Lower lobe of right lung (tissue), 2 donors: ENCODE results near the gene ACVRL1. TPM values are rescaled to one million over a fixed set of nuclear protein-coding genes. Genes with fewer than 3 reads are reported as not detected.

Experiments used
- ATAC-seq, 2 donors: fragments of 200-7000 bp; cut with Tn5 transposase; one replicate each; pipeline ENCODE4 v1.9.1; 2020 to 2022; ENCODE audit warnings: mild to moderate bottlenecking in 2 of 2, moderate library complexity in 2 of 2
- DNase-seq: peaks from one replicate; pipeline ENCODE4 v3.0.0-alpha.2; 2020
- H3K27ac ChIP-seq: fragments of 200-600 bp; one replicate; pipeline ENCODE4 v1.8.0; 2022
- H3K27me3 ChIP-seq: fragments of 200-600 bp; one replicate; pipeline ENCODE4 v1.8.0; 2022; ENCODE audit warnings: low read depth
- H3K36me3 ChIP-seq: fragments of 200-600 bp; one replicate; pipeline ENCODE4 v1.8.0; 2022; ENCODE audit warnings: mild to moderate bottlenecking
- H3K4me1 ChIP-seq: fragments of 200-600 bp; one replicate; pipeline ENCODE4 v1.8.0; 2022
- H3K4me3 ChIP-seq: fragments of 200-600 bp; one replicate; pipeline ENCODE4 v1.8.0; 2022; ENCODE audit warnings: mild to moderate bottlenecking
- H3K9me3 ChIP-seq: fragments of 200-600 bp; one replicate; pipeline ENCODE4 v1.8.0; 2022
- CTCF ChIP-seq: fragments of 200-600 bp; IDR thresholded peaks from one replicate; pipeline ENCODE4 v1.8.0; 2022; ENCODE audit warnings: antibody characterized with exemption, mild to moderate bottlenecking
- intact Hi-C: fragments of 100-400 bp; cut with DNase I; formaldehyde crosslinking; loops from one replicate; pipeline ENCODE4 v1.11.0; 2022
- total RNA-seq: library from RNA; stranded (reverse); fragmentation: NEBNext Ultra II Directional; extraction: Animal tissue kit (Norgen Biotek cat#: 25700); gene quantifications from one replicate; pipeline ENCODE4 v1.2.1, GENCODE V29; 2021
- donor health status: DM: no; HTN: yes; CAD: no; lungs with severe emphysema.

ACVRL1 gene
- total RNA-seq, 1 donor from 2014 or later: 242 TPM

GRCh38 chr12:51969643-51970042 is 62.3 kb downstream of the ACVRL1 start:
- intact Hi-C loops: no loop called here
- no peaks in the 10 kb centered on the region for H3K36me3 ChIP-seq
- no peak overlapping the region for H3K27ac ChIP-seq
- DNase-seq (no peak), ATAC-seq (no peak)
- H3K27me3 ChIP-seq: no peaks in the 10 kb centered on the region
- H3K4me3 ChIP-seq: no peak overlapping the region
- peaks cover 50% of the 10 kb centered on the region for H3K4me1 ChIP-seq
- TF ChIP-seq CTCF: no peak
- no peaks in the 10 kb centered on the region for H3K9me3 ChIP-seq

- DNase-seq (no peak), ATAC-seq (peak in 1 of 2 donors; percentile 37)
- peak; percentile 34 for TF ChIP-seq CTCF
- no peaks in the 10 kb centered on the region for H3K27me3 ChIP-seq
- no peak overlapping the region for H3K27ac ChIP-seq
- intact Hi-C loops: no loop called here
- peaks cover 63% of the 10 kb centered on the region for H3K4me1 ChIP-seq
- H3K36me3 ChIP-seq: peaks cover 10% of the 10 kb centered on the region
- no peak overlapping the region for H3K4me3 ChIP-seq
- H3K9me3 ChIP-seq: no peaks in the 10 kb centered on the region
Observed at GRCh38 chr12:51970904-51971646, 63.8 kb downstream of the ACVRL1 start.

- intact Hi-C loops: no loop called here
- DNase-seq (no peak), ATAC-seq (peak in 1 of 2 donors; percentile 34)
- H3K4me1 ChIP-seq: peaks cover 70% of the 10 kb centered on the region
- no peak for TF ChIP-seq CTCF
- peak overlapping the region; percentile 42 for H3K27ac ChIP-seq
- H3K9me3 ChIP-seq: no peaks in the 10 kb centered on the region
- H3K4me3 ChIP-seq: no peak overlapping the region
- no peaks in the 10 kb centered on the region for H3K27me3 ChIP-seq
- H3K36me3 ChIP-seq: peaks cover 18% of the 10 kb centered on the region
Observed at GRCh38 chr12:51971679-51972421, 64.5 kb downstream of the ACVRL1 start.

- no peak for TF ChIP-seq CTCF
- H3K27ac ChIP-seq: peak overlapping the region; percentile 42
- peaks cover 24% of the 10 kb centered on the region for H3K36me3 ChIP-seq
- peaks cover 76% of the 10 kb centered on the region for H3K4me1 ChIP-seq
- intact Hi-C loops: no loop called here
- ATAC-seq: peak in 1 of 2 donors; percentile 7
- no peaks in the 10 kb centered on the region for H3K27me3 ChIP-seq
- H3K4me3 ChIP-seq: no peak overlapping the region
- H3K9me3 ChIP-seq: no peaks in the 10 kb centered on the region
- no peak for DNase-seq
Observed at GRCh38 chr12:51972422-51972812, 65.1 kb downstream of the ACVRL1 start.

GRCh38 chr12:51972849-51973273 is 65.6 kb downstream of the ACVRL1 start:
- peak; percentile 87 for DNase-seq
- H3K4me3 ChIP-seq: no peak overlapping the region
- H3K27me3 ChIP-seq: no peaks in the 10 kb centered on the region
- peaks cover 26% of the 10 kb centered on the region for H3K36me3 ChIP-seq
- H3K9me3 ChIP-seq: no peaks in the 10 kb centered on the region
- intact Hi-C loops: no loop called here
- peaks cover 78% of the 10 kb centered on the region for H3K4me1 ChIP-seq
- peak; percentile 85 to 91 for ATAC-seq
- peak overlapping the region; percentile 42 for H3K27ac ChIP-seq
- no peak for TF ChIP-seq CTCF

Other genes starting within 250 kb of the ACVRL1 start
- 0.95 TPM for gene FIGNL2, start 58.8 kb upstream of the ACVRL1 start, total RNA-seq
- not detected for gene ANKRD33, start 19.4 kb upstream of the ACVRL1 start, total RNA-seq
- 34.9 TPM for gene ACVR1B, start 44.2 kb downstream of the ACVRL1 start, total RNA-seq
- 85.5 TPM for gene TAMALIN, start 99.4 kb downstream of the ACVRL1 start, total RNA-seq
- gene NR4A1, start 143.9 kb downstream of the ACVRL1 start, total RNA-seq: 39.3 TPM
- 31.8 TPM for gene ATG101, start 162.5 kb downstream of the ACVRL1 start, total RNA-seq
- gene SMIM41, start 172.2 kb downstream of the ACVRL1 start, total RNA-seq: 4.3 TPM